T-cell (primary cell): Measurements from ENCODE around the gene UBAP1. TPM values are rescaled to one million over a fixed set of nuclear protein-coding genes. Genes with fewer than 3 reads are reported as not detected.
"Not testable (repeated sequence)": the region's sequence is repeated elsewhere in the genome, so short reads cannot be mapped to it uniquely, and the experiment has no call there.

Source experiments
- ATAC-seq, 4 experiments: fragments of 200-7000 bp in 3 of 4; fragments of 150-1000 bp in 1 of 4; cut with Tn5 transposase; replicated peaks in 1 of 4; 1 replicate in 3 of 4; 2 replicates in 1 of 4; pipeline ENCODE4 v1.10.0; 2021; ENCODE audit warnings: moderate library complexity in 3 of 4, mild to moderate bottlenecking in 2 of 4, moderate number of reproducible peaks in 1 of 4
- CTCF ChIA-PET, 2 donors: fragments of 300-600 bp; sonication (Branson Sonifier 250); formaldehyde crosslinking; loops; one replicate each; lab custom pipeline; 2022; ENCODE audit warnings: antibody characterized with exemption in 2 of 2; lab: Charles Lee
- POLR2A ChIA-PET, 2 donors: fragments of 300-600 bp; sonication (Branson Sonifier 250); formaldehyde crosslinking; loops; one replicate each; lab custom pipeline; 2022; ENCODE audit warnings: antibody characterized with exemption in 2 of 2; lab: Charles Lee
- DNase-seq, 35 experiments: peaks; one replicate each; pipeline versions ENCODE4 v3.0.0 to v3.0.0-alpha.2; 2013 to 2023
- H3K27ac ChIP-seq: one replicate; pipeline ENCODE4 v1.5.1; 2013; ENCODE audit warnings: low read length
- H3K27me3 ChIP-seq, 2 experiments: replicated peaks in 1 of 2; 1 replicate in 1 of 2; 2 replicates in 1 of 2; pipeline versions ENCODE4 v1.6.1 to v1.7.0; 2013; ENCODE audit warnings: low read length in 1 of 2, mixed read lengths in 1 of 2; ENCODE audit not compliant: control insufficient read depth in 2 of 2, insufficient read depth in 2 of 2; ENCODE audit errors: extremely low read depth in 1 of 2
- H3K36me3 ChIP-seq, 2 donors: 1 replicate in 1 of 2; 2 replicates in 1 of 2; pipeline versions ENCODE4 v1.6.1 to v1.7.0; 2013; ENCODE audit warnings: low read length in 1 of 2; ENCODE audit not compliant: control insufficient read depth in 2 of 2, insufficient read depth in 1 of 2; ENCODE audit errors: extremely low read depth in 1 of 2
- H3K4me1 ChIP-seq, 2 experiments: 1 replicate in 1 of 2; 2 replicates in 1 of 2; pipeline versions ENCODE4 v1.6.1 to v1.7.0; 2013; ENCODE audit warnings: low read length in 2 of 2, mixed read lengths in 1 of 2; ENCODE audit not compliant: insufficient read depth in 2 of 2, control insufficient read depth in 1 of 2; ENCODE audit errors: extremely low read depth in 1 of 2
- H3K4me3 ChIP-seq, 2 donors: 1 replicate in 1 of 2; 2 replicates in 1 of 2; pipeline versions ENCODE4 v1.5.1 to v1.7.0; 2013; ENCODE audit warnings: mild to moderate bottlenecking in 2 of 2, low read length in 1 of 2, moderate library complexity in 1 of 2; ENCODE audit not compliant: control insufficient read depth in 1 of 2; ENCODE audit errors: extremely low read depth in 1 of 2
- H3K9me3 ChIP-seq: 2 replicates; pipeline ENCODE4 v1.7.0; 2013
- H3K27ac Mint-ChIP-seq, 2 donors: one replicate each; pipeline ENCODE4 v1.8.0; 2020 to 2021; ENCODE audit warnings: mild to moderate bottlenecking in 2 of 2, mixed read lengths in 2 of 2
- H3K27me3 Mint-ChIP-seq, 2 donors: one replicate each; pipeline ENCODE4 v1.8.0; 2021 to 2022; ENCODE audit warnings: mixed read lengths in 2 of 2
- H3K36me3 Mint-ChIP-seq: one replicate; pipeline ENCODE4 v1.8.0; 2021; ENCODE audit warnings: mixed read lengths
- H3K4me1 Mint-ChIP-seq, 3 donors: one replicate each; pipeline ENCODE4 v1.8.0; 2020 to 2022; ENCODE audit warnings: mixed read lengths in 3 of 3, mild to moderate bottlenecking in 1 of 3
- H3K4me3 Mint-ChIP-seq, 3 donors: one replicate each; pipeline ENCODE4 v1.8.0; 2020 to 2022; ENCODE audit warnings: mild to moderate bottlenecking in 3 of 3, mixed read lengths in 3 of 3, moderate library complexity in 3 of 3
- H3K9me3 Mint-ChIP-seq, 3 donors: one replicate each; pipeline ENCODE4 v1.8.0; 2020 to 2022; ENCODE audit warnings: mixed read lengths in 3 of 3
- WGBS: methylation state at CpG from one replicate; pipeline ENCODE4 v1.1.5; 2013; ENCODE audit warnings: missing lambda C conversion rate; ENCODE audit not compliant: insufficient coverage; 5-methylcytosine and 5-hydroxymethylcytosine counted together
- total RNA-seq, 35 experiments: library from RNA in 6 of 35; stranded (reverse) in 6 of 35; fragments of 120-200 nt in 1 of 35; gene quantifications; one replicate each; pipeline versions ENCODE4 v1.2.1 to v1.2.4 and lab custom pipeline; 2013 to 2026

UBAP1 gene
- total RNA-seq, 5 donors from 2014 or later (not counting 1 experiment from before 2014, with no cell fraction given), result 33.1 to 42.2 (median 35.5) TPM

- H3K27ac ChIP-seq, H3K27me3 Mint-ChIP-seq, H3K27me3 ChIP-seq, CTCF ChIA-PET, H3K4me3 ChIP-seq, H3K9me3 ChIP-seq, H3K4me3 Mint-ChIP-seq, H3K4me1 ChIP-seq, H3K9me3 Mint-ChIP-seq, H3K27ac Mint-ChIP-seq, DNase-seq, ATAC-seq: not testable (repeated sequence)
- Mint-ChIP-seq H3K4me1 (peaks cover 11 to 45% (median 32%) of the 10 kb centered on the region in 3 donors), H3K36me3 (peaks cover 21% of the 10 kb centered on the region)
- 89% methylated on average over 1 of the region's 2 CpGs for WGBS
- H3K36me3 ChIP-seq, result peaks cover 4 to 10% of the 10 kb centered on the region in 2 donors
- POLR2A ChIA-PET, result interaction anchor here in 1 of 2 donors (0.7 kb wide), 1 partner anchor 13 kb away, joined by 10 read pairs; no protein-coding TSS in a partner anchor
These were observed 38.2 kb downstream of the UBAP1 start for GRCh38 chr9:34217015-34217414.

- ATAC-seq, result no peak
- CTCF ChIA-PET, result interaction anchor here in 1 of 2 donors (0.7 kb wide), 1 partner anchor 121 kb away, joined by 7 read pairs; no protein-coding TSS in a partner anchor
These were observed 39.6 kb downstream of the UBAP1 start for GRCh38 chr9:34218446-34218845.

GRCh38 chr9:34219421-34219820, 40.6 kb downstream of the UBAP1 start:
- Mint-ChIP-seq H3K27ac (no peak overlapping the region), H3K27me3 (no peaks in the 10 kb centered on the region), H3K4me3 (no peak overlapping the region), H3K36me3 (peaks cover 29% of the 10 kb centered on the region), H3K9me3 (no peaks in the 10 kb centered on the region), H3K4me1 (peaks cover 8 to 32% (median 30%) of the 10 kb centered on the region in 3 donors)
- no peak overlapping the region for H3K4me3 ChIP-seq
- whole genome bisulfite sequencing, result no CpG with 5 or more reads among the region's 1 CpG
- ChIA-PET POLR2A (no interaction called here), CTCF (no interaction called here)
- H3K27ac ChIP-seq, result no peak overlapping the region
- H3K36me3 ChIP-seq, result peaks cover 4 to 12% of the 10 kb centered on the region in 2 donors
- peaks cover 0 to 2% of the 10 kb centered on the region in 2 experiments for H3K4me1 ChIP-seq
- DNase-seq (no peak), ATAC-seq (no peak)
- H3K27me3 ChIP-seq, result no peaks in the 10 kb centered on the region
- no peaks in the 10 kb centered on the region for H3K9me3 ChIP-seq

More at GRCh38 chr9:34218446-34218845, 39.6 kb downstream of the UBAP1 start:
- Histone ChIP-seq H3K4me1 (peaks cover 0 to 2% of the 10 kb centered on the region in 2 experiments), H3K27ac (no peak overlapping the region), H3K27me3 (no peaks in the 10 kb centered on the region), H3K36me3 (peaks cover 4 to 12% of the 10 kb centered on the region in 2 donors), H3K4me3 (no peak overlapping the region), H3K9me3 (no peaks in the 10 kb centered on the region)
- peaks cover 27% of the 10 kb centered on the region for H3K36me3 Mint-ChIP-seq
- peaks cover 15 to 40% (median 32%) of the 10 kb centered on the region in 3 donors for H3K4me1 Mint-ChIP-seq
- WGBS, result 100% methylated on average over 1 of the region's 5 CpGs
- no peaks in the 10 kb centered on the region for H3K9me3 Mint-ChIP-seq
- no peak for DNase-seq
- H3K27ac Mint-ChIP-seq, result no peak overlapping the region
- POLR2A ChIA-PET, result interaction anchor here in 1 of 2 donors (0.7 kb wide), 1 partner anchor 1448 kb away, joined by 7 read pairs; no protein-coding TSS in a partner anchor
- no peaks in the 10 kb centered on the region for H3K27me3 Mint-ChIP-seq
- H3K4me3 Mint-ChIP-seq, result no peak overlapping the region

GRCh38 chr9:34220218-34220617, 41.4 kb downstream of the UBAP1 start:
- H3K4me3 Mint-ChIP-seq, result no peak overlapping the region
- peaks cover 8 to 28% (median 26%) of the 10 kb centered on the region in 3 donors for H3K4me1 Mint-ChIP-seq
- no peaks in the 10 kb centered on the region for H3K9me3 Mint-ChIP-seq
- no peak overlapping the region for H3K27ac Mint-ChIP-seq
- no peaks in the 10 kb centered on the region for H3K9me3 ChIP-seq
- peaks cover 0 to 2% of the 10 kb centered on the region in 2 experiments for H3K4me1 ChIP-seq
- H3K36me3 Mint-ChIP-seq, result peaks cover 30% of the 10 kb centered on the region
- H3K36me3 ChIP-seq, result peaks cover 4 to 12% of the 10 kb centered on the region in 2 donors
- no peaks in the 10 kb centered on the region for H3K27me3 Mint-ChIP-seq
- no peak overlapping the region for H3K4me3 ChIP-seq
- no peak overlapping the region for H3K27ac ChIP-seq
- no peaks in the 10 kb centered on the region for H3K27me3 ChIP-seq
- CTCF ChIA-PET, result no interaction called here
- WGBS, result no CpG with 5 or more reads among the region's 8 CpGs
- POLR2A ChIA-PET, result interaction anchor here in 1 of 2 donors (0.6 kb wide), 1 partner anchor 59 kb away, joined by 3 read pairs; no protein-coding TSS in a partner anchor
- no peak for DNase-seq
- ATAC-seq, result no peak

GRCh38 chr9:34224349-34224748, 45.5 kb downstream of the UBAP1 start:
- Histone ChIP-seq H3K36me3 (peaks cover 4 to 9% of the 10 kb centered on the region in 2 donors), H3K4me3 (no peak overlapping the region), H3K27me3 (no peaks in the 10 kb centered on the region), H3K27ac (no peak overlapping the region), H3K4me1 (no peaks in the 10 kb centered on the region), H3K9me3 (no peaks in the 10 kb centered on the region)
- H3K4me1 Mint-ChIP-seq, result peaks cover 8 to 26% (median 20%) of the 10 kb centered on the region in 3 donors
- ChIA-PET POLR2A (no interaction called here), CTCF (interaction anchor here in 1 of 2 donors (0.6 kb wide), 1 partner anchor 287 kb away, joined by 6 read pairs; no protein-coding TSS in a partner anchor)
- H3K27ac Mint-ChIP-seq, result no peak overlapping the region
- WGBS, result 92% methylated on average over 8 of the region's 12 CpGs
- ATAC-seq (no peak), DNase-seq (no peak)
- H3K36me3 Mint-ChIP-seq, result peaks cover 38% of the 10 kb centered on the region
- H3K4me3 Mint-ChIP-seq, result no peak overlapping the region
- H3K9me3 Mint-ChIP-seq, result no peaks in the 10 kb centered on the region
- no peaks in the 10 kb centered on the region for H3K27me3 Mint-ChIP-seq

- CTCF ChIA-PET, H3K4me3 Mint-ChIP-seq, H3K36me3 ChIP-seq, H3K4me1 ChIP-seq, ATAC-seq, DNase-seq, H3K9me3 Mint-ChIP-seq, H3K4me3 ChIP-seq, H3K9me3 ChIP-seq, H3K27ac ChIP-seq, H3K27me3 Mint-ChIP-seq, H3K27ac Mint-ChIP-seq, H3K27me3 ChIP-seq: not testable (repeated sequence)
- Mint-ChIP-seq H3K36me3 (peaks cover 32% of the 10 kb centered on the region), H3K4me1 (peaks cover 8 to 19% (median 13%) of the 10 kb centered on the region in 3 donors)
- POLR2A ChIA-PET, result interaction anchor here in 1 of 2 donors (0.7 kb wide), 1 partner anchor 178 kb away, joined by 5 read pairs; the partner anchor contains the start of gene UBAP2
- 96% methylated on average over 3 of the region's 9 CpGs for WGBS
These were observed 47.4 kb downstream of the UBAP1 start for GRCh38 chr9:34226144-34226760.
